Lower leg skin (tissue), 3 donors: ENCODE results near the gene EDEM2.

Experiments
- CTCF ChIP-seq, 3 donors: fragments of 450-650 bp; IDR thresholded peaks; one replicate each; pipeline ENCODE4 v1.5.1; 2016; ENCODE audit warnings: antibody characterized with exemption in 3 of 3, mild to moderate bottlenecking in 3 of 3, moderate library complexity in 2 of 3
- POLR2A ChIP-seq, 2 donors: fragments of 450-650 bp; IDR thresholded peaks; one replicate each; pipeline ENCODE4 v1.6.1; 2016 to 2017; ENCODE audit warnings: antibody characterized with exemption in 2 of 2, mild to moderate bottlenecking in 1 of 2, moderate library complexity in 1 of 2

DNA sequence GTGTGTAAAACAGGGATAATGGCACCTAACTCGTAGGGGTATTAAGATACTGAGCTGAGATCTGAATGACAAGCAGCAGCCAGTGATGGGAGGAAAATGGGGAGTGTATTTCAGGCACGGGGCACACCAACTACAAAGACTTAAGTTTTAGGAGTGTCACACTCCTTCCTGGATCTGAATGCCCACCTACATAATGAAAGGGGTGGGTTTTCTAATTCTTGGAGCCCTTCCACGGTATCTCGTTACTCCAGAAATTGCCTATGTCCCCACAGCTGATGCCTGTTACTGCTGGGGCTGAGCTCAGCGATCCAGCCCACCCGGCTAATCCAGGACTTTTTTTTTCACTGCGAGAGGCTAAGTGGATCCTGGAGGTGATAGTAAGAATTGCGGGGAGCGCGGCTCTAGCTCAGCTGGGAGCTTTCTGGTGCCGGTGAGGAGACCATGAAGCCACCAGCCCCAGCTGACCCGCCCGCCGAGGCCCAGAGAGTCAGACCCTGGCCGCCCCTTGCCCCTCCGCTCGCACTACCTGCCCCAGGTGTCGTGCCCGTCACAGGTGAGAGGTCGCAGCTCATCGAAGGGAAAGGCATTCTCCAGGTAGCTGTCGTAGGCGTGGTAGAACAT lies 727 bp downstream of the EDEM2 start:
- TF ChIP-seq CTCF (IDR thresholded peaks at IDR 0.05) (no peak), POLR2A (IDR thresholded peaks at IDR 0.05) (no peak)
